LNCaP clone FGC (cell line): Measurements from ENCODE around the gene EPN3.

Source experiments
- DNase-seq: peaks from one replicate; pipeline ENCODE4 v3.0.0-alpha.2; 2011; ENCODE audit warnings: low read depth
- H3K4me3 ChIP-seq: 2 replicates; pipeline ENCODE4 v1.5.1; 2011; ENCODE audit warnings: mild to moderate bottlenecking, low read depth, low read length, control low read depth
- CTCF ChIP-seq: IDR thresholded peaks from 2 replicates; pipeline ENCODE4 v1.5.1; 2012; ENCODE audit warnings: mild to moderate bottlenecking; ENCODE audit not compliant: control insufficient read depth, insufficient read depth; ENCODE audit errors: extremely low read depth

The EPN3 gene

GRCh38 chr17:50589095-50589705, 56.7 kb downstream of the EPN3 start:
- TF ChIP-seq CTCF: no peak
- no peak for DNase-seq
- H3K4me3 ChIP-seq: no peak overlapping the region

DNA sequence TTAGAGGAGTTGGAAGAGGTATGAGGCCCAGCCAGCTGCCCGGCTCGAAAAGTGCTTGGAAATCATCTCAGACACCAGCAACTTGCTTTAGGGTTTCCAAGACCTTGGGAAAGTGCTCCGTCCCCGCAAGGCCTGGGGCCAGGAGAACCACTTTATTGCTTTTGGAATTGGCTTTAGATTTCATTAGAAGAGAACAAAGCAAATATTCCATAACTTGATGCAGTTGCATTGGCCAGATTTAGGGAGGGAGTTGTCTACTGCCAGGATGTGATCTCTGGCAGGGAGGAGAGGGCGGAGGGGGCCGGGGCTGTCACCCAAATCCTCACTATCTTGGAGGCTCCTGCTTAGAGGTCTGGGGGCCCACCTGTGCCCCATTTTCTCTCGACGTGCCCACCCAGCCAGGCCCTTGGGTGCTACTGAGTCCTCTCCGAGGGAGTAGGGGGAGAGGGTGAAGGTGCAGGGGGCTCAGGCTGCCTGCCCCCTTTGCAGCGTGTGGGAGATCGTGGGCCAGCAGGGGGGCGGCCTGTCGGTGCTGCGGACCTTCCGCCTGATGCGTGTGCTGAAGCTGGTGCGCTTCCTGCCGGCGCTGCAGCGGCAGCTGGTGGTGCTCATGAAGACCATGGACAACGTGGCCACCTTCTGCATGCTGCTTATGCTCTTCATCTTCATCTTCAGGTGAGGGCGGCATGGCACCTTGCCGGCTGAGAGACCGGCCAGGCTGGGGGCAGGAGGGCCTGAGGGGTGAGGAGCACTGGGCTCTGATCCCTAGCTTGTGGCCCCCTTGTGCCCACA, 58.6 kb downstream of the EPN3 start:
- peak; percentile 54 for DNase-seq
- no peak for TF ChIP-seq CTCF
- no peak overlapping the region for H3K4me3 ChIP-seq

DNA sequence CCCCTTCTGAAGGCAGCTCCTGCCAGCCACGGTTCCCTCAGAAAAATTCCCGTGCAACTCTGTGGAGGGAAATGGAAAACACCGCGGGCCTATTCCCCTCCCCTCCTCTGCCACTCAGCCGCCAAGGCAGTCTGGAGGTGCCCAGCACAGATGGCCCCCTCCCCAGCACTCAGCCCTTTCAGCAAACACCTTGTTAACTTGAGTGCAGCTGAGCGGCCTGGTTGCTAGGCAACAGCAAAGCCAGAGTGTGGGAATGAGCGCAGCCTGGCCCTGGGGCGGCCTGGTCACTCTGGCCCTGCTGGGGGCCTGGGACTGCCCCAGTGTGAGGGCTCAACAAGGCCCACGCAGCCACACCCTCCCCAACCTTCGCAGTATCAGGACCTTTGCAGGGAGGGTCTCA, 60.8 kb downstream of the EPN3 start:
- TF ChIP-seq CTCF: no peak
- peak; percentile 46 for DNase-seq

More for the DNA sequence above, 60.8 kb downstream of the EPN3 start:
- no peak overlapping the region for H3K4me3 ChIP-seq
